Measurements from ENCODE around the gene RXRA.
A peak's percentile ranks its signal among the peaks of the same experiment; 100 is the strongest.

DNA sequence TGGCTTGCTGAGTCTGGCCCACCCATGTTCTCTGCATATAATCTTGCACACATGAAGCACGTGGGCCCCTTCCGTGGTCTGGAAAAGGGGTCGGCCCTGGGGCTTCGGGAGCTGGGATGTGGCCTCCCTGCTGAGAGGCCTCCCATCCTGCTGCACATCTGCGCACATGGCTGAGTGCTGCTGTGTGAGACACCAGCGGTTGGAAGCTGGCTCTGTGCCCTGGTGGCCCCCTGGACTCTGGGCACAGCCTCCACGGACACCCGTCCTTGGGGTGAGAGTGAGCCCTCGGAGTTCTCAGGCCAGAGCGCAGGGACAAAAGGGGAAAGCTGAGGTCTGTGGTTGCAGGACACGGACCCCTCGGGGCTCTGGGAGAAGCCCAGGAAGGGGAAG is 115.8 kb downstream of the RXRA start:
- no peak for TF ChIP-seq CBX5 (CRISPR knock-in tag; IDR thresholded peaks at IDR 0.05; ENCODE audit: borderline replicate concordance)
- no peak for TF ChIP-seq CTCF (CRISPR knock-in tag; IDR thresholded peaks at IDR 0.05)
- no peak for TF ChIP-seq ZFY (CRISPR knock-in tag; IDR thresholded peaks at IDR 0.05)
- TF ChIP-seq SP4 (CRISPR knock-in tag; IDR thresholded peaks at IDR 0.05) = no peak
- no peak for TF ChIP-seq ZBTB10 (CRISPR knock-in tag; IDR thresholded peaks at IDR 0.05; ENCODE audit: borderline replicate concordance)
- TF ChIP-seq TCF7L2 (IDR thresholded peaks at IDR 0.05; ENCODE audit: low read depth, low read length) = no peak
- TF ChIP-seq ZNF598 (CRISPR knock-in tag; IDR thresholded peaks at IDR 0.05; ENCODE audit: borderline replicate concordance) = no peak
- no peak for TF ChIP-seq ZNF83 (CRISPR knock-in tag; IDR thresholded peaks at IDR 0.05; ENCODE audit: borderline replicate concordance)
- no peak for TF ChIP-seq SIX4 (CRISPR knock-in tag; IDR thresholded peaks at IDR 0.05)
- 0 out of 2 replicates have a peak, but pooled peaks have one; percentile 42 for TF ChIP-seq EZH2 (conservative IDR thresholded peaks at IDR 0.05; ENCODE audit: low read depth, low read length)
- TF ChIP-seq ZNF18 (CRISPR knock-in tag; IDR thresholded peaks at IDR 0.05; ENCODE audit: insufficient replicate concordance) = no peak
